22Rv1 (cell line): Measurements from ENCODE around the gene TRIM31.
A peak's percentile ranks its signal among the peaks of the same experiment; 100 is the strongest.

Experiments used
- H3K27ac ChIP-seq: fragments of 450-650 bp; 2 replicates; pipeline ENCODE4 v1.5.1; 2017
- CTCF ChIP-seq: fragments of 450-650 bp; IDR thresholded peaks from 2 replicates; pipeline ENCODE4 v1.5.1; 2017; ENCODE audit warnings: mild to moderate bottlenecking
- ZFX ChIP-seq: fragments of 450-650 bp; IDR thresholded peaks from 2 replicates; pipeline ENCODE4 v1.6.1; 2017; ENCODE audit warnings: antibody characterized with exemption, borderline replicate concordance

The TRIM31 gene

GRCh38 chr6:30062471-30063178 lies 50.3 kb downstream of the TRIM31 start:
- peak overlapping the region; percentile 89 for H3K27ac ChIP-seq
- TF ChIP-seq CTCF (no peak), ZFX (no peak)

- peak overlapping the region; percentile 89 for H3K27ac ChIP-seq
- no peak for TF ChIP-seq ZFX
- TF ChIP-seq CTCF: no peak
Measured at GRCh38 chr6:30061858-30062458, 50.9 kb downstream of the TRIM31 start.

GRCh38 chr6:30061092-30061857 lies 51.6 kb downstream of the TRIM31 start, which contains the start of gene POLR1H:
Gene POLR1H, plus strand, starts transcription at chr6:30061265. Its CDS starts 260 bp downstream, at chr6:30061525.
- peak within 1 kb of the TSS; percentile 89 for H3K27ac ChIP-seq
- TF ChIP-seq CTCF: no peak
- TF ChIP-seq ZFX: no peak

GRCh38 chr6:30060606-30061091 lies 52.2 kb downstream of the TRIM31 start:
- TF ChIP-seq ZFX: no peak
- no peak for TF ChIP-seq CTCF
- peak overlapping the region; percentile 89 for H3K27ac ChIP-seq

GRCh38 chr6:30055513-30055912 lies 57.4 kb downstream of the TRIM31 start:
- no peak for TF ChIP-seq ZFX
- no peak for TF ChIP-seq CTCF
- H3K27ac ChIP-seq: no peak overlapping the region

- H3K27ac ChIP-seq: no peak overlapping the region
- TF ChIP-seq CTCF: no peak
- TF ChIP-seq ZFX: no peak
Measured at GRCh38 chr6:30053682-30054081, 59.2 kb downstream of the TRIM31 start.
